SK-MEL-5 (cell line): ENCODE data around the gene XPO5. TPM values are rescaled to one million over a fixed set of nuclear protein-coding genes. Genes with fewer than 3 reads are reported as not detected.
A peak's percentile ranks its signal among the peaks of the same experiment; 100 is the strongest.
"Not testable (repeated sequence)": the region's sequence is repeated elsewhere in the genome, so short reads cannot be mapped to it uniquely, and the experiment has no call there.

Experiments used
- DNase-seq: peaks from one replicate; pipeline ENCODE4 v3.0.0-alpha.2; 2016; ENCODE audit warnings: low read depth, low spot score
- in situ Hi-C: cut with HindIII; loops from 2 replicates; pipeline ENCODE4 v1.10.0; 2016; ENCODE audit warnings: low sequenced_read_pairs, high pct_unique_total_duplicates, low pct_unique_long_range_greater_than_20kb
- total RNA-seq: library from RNA; depleted of rRNA; stranded (reverse); fragments of >200 nt; shearing (Covaris generic); gene quantifications from 2 replicates; pipeline ENCODE4 v1.2.3, GENCODE V29; 2014

XPO5 gene
- total RNA-seq, 1 experiment from 2014 or later = 51.4 TPM

DNA sequence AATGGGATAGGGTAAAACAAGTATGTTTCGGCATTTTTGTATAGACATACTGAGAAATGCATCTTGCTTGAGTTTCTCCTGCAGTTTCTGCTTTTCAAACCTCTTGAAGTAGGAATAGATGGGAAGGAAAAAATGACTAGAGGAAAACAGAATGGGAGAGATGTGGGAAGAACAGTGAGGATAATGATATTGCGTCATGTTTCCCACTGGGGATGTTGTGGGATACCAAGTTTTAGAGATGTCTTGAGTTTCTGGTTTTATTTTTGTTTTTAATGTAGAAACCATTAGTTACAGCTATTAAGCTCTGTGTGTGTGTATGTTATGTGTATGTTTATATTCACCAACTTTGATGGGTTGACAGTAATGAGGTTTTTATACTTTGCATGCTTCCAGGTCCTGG, 24.8 kb upstream of the XPO5 start:
- in situ Hi-C loops = no loop called here
- DNase-seq = no peak

DNA sequence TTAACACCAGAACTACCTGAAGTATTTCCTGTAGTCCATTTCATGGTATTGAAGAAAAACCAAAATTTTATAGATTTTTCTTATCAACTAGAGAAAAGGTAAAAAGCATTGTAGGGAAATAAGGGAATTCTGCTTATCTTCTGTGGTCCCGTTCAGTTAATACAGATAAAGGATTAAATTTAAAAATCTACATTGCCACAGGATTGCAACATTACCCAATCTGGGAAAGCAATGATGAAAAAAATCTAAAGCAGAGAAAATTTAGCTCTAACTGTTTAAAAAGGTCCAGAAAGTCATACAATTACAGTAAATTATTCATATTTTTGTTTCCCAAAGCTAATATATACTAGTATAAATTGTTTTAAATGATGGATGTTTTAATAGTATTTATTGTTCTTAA, 18.1 kb upstream of the XPO5 start:
- in situ Hi-C loops = no loop called here
- DNase-seq = no peak

DNA sequence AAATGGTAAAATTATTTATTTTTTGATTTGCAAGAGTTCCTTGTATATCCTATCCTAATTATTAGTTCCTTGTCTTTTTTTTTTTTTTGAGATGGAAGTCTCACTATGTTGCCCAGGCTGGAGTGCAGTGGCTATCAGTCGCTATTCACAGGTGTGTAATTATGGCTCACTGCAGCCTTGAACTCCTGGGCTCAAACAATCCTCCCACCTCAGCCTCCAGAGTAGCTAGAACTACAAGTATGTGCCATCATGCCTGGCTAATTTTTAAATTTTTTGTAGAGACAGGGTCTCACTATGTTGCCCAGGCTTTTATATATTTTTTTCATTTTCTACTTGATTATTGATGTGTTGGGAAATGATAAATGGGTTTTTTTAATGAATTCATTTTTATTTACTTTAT, 13.7 kb upstream of the XPO5 start:
- in situ Hi-C loops, DNase-seq: not testable (repeated sequence)

DNA sequence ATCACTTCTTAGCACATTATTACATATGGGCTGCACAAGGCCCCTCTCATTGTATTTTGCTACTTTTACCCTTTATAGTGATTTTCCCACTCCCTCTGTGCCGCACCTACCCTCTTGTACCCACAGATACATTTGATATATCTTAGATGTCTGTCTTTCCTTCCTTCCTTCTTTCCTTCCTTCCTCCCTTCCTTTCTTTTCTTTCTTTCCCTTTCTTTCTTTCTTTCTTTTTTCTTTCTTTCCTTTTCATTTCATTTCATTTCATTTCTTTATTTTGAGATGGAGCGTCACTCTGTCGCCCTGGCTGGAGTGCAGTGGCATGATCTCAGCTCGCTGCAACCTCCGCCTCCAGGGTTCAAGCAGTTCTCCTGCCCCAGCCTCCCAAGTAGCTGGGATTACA, 12.4 kb upstream of the XPO5 start:
- in situ Hi-C loops = no loop called here

DNA sequence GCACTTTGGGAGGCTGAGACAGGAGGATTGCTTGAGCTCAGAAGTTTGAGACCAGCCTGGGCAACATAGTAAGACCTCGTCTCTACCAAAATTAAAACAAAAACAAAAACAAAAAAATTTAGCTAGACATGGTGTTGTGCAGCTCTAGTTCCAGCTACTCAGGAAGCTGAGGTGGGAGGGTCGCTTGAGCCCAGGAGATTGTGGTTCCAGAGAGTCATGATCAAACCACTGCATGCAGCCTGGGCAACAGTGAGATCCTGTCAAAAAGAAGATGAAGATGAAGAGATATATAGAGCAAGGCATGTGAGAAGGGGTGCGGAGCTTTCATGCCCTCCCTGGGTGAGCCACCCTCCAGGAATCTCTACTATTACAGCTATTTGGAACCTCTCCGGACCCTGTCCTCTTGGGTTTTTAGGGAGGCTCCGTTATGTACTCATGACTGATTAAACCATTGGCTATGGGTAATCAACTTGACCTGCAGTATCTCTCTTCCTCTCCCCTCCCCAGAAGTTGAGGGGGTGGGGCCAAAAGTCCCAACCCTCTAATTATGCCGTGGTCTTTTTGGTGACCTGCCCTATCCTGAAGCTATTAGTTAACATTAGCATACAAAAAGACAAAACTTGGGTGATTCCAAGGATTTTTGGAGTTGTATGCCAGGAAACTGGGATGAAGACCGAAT, 9.2 kb upstream of the XPO5 start:
- no peak for DNase-seq
- in situ Hi-C loops = no loop called here

More for the DNA sequence above, 12.4 kb upstream of the XPO5 start:
- DNase-seq = no peak

DNA sequence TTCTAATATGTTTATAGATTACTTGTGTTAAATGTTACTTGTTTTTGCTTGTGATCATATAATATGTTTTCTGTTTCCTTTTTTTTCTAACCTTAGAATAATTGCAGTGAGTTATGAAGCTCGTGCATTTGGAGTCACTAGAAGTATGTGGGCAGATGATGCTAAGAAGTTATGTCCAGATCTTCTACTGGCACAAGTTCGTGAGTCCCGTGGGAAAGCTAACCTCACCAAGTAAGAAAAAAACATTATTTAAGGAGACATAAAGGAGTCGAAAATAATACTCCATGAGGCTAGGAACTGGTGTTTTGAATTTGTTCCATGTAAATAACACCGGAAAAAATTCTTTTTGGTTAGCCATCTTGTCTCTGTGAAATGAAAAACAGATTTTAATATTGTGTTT, 7.1 kb upstream of the XPO5 start:
- in situ Hi-C loops = no loop called here
- no peak for DNase-seq

DNA sequence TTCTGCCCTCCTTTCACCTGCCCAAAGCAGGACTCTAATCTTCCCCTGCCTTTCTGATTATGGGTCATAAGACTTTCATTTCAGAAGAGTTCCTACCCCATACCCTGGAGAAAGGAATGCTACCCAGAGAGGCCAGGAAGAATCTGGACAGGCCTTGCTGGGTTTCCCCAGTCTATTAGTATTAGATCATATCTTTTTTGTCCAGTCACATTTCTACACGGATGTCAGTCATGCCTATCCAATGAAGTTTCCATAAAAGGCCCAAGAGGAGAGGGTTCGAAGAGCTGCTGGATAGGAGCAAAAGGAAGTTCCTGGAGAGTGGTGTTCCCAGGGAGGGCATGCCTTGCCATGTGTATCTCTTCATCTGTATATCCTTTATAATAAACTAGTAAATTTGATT, 3.3 kb upstream of the XPO5 start:
- in situ Hi-C loops = no loop called here
- no peak for DNase-seq

DNA sequence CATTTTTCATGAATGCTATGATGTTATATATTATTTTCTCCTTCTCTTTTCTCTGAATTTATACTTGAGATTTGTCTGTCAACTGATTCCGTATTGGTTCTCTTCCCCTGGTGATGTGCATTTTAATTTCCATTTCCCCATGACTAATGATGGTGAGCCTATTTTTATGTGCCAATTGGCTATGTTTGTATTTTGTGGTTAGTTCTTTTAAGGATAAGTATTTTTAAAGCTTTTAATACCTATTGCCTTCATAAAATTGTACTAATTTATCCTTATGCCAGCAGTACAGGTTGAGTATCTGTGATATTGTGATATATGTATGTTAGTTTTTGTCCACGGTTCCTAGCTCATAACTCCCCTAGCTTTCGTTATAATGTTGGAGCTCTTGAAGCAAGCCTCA, 2.9 kb upstream of the XPO5 start:
- DNase-seq = no peak
- in situ Hi-C loops = no loop called here

DNA sequence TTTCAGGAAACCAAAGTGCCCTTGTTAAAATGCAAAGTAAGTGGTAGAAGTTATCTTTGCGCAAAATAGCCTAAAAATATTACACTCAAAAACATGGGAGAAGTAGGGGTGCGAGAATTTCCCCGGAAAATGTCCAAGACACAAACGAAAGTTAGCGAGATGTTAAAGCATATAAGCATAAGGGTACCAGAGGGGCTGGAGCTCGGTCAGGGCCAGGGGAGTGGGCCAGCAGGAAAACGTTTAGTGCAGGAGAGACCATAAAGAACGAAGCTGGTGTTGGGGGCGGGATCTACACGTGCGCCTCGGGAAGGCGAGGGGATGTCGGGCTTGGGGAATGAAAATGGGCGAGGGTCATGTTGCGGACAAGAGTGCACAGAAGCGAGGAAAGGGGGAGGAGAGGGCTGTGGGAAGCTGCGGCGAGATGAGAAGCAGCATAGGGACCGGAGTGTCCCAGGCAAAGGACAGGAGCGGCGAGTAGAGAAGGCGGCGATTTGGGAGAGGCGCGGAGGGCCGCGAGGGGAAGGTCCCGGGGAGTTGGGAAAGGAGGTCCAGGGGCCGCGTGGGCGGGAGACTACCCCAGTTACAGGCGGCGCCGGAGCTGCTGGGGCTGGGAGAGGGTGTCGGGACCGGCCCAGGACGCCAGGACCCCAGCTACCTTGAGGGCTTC, 600 bp downstream of the XPO5 start:
- in situ Hi-C loops = no loop called here
- peak; percentile 5 for DNase-seq

DNA sequence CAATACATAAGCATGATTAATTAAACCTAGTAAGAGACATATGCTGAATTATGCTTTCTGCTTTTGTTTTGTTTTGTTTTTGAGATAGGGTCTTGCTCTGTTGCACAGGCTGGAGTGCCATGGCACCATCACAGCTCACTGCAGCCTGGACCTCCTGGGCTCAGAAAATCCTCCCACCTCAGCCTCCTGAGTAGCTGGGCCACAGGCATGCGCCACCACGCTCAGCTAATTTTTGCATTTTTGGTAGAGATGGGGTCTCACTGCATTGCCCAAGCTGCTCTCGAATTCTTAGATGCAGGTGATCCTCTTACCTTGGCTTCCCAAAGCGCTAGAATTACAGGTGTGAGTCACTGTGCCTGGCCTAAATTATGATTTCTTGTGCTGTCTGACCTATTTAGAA, 3.8 kb downstream of the XPO5 start:
- DNase-seq = no peak
- in situ Hi-C loops = no loop called here

DNA sequence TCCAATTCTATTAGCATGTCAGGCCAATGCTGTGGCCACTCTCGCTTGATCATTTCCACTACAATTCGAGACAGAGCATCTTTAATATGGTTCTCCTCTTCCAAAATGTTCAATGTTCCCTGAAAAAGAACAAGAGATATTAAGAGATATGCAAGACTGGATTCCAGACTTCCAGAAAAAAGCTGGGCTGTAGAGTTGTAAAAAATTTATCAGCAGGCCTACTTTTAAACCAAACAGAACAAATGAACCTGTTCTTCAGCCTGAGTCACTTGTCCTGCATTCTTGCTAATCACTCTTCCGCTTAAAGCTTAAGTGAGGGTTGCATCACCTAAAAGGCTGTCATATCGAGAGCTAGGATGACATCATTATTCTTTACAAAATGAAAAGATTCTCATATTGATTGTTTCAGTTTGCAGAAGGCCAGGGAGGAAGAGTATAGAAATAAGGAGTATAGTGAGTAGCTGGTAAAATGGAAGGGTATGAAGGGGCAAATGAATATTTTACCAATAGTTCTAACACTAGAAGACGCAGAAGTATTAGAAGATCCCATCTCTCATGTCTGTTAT, 4.9 kb downstream of the XPO5 start:
- in situ Hi-C loops = no loop called here
- DNase-seq = no peak

DNA sequence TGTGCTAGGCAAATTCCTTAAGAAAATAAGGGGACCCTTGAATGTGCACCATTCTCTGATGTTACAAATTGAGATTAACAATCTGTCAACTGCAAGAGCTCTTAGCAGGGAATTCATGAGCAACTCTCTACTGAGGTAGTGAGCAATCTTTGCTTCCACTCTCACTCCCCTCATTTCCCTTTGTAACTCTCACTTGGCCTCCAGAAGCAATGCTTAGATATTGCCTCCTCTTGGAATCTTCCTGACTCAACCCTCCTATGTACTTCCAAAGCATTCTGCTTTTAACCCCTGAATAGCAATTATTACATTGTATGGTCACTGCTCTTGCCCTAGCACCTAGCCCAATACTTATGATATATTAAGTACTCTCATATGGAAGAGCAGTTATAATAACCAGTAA, 16.5 kb downstream of the XPO5 start:
- in situ Hi-C loops = no loop called here
- DNase-seq = no peak

DNA sequence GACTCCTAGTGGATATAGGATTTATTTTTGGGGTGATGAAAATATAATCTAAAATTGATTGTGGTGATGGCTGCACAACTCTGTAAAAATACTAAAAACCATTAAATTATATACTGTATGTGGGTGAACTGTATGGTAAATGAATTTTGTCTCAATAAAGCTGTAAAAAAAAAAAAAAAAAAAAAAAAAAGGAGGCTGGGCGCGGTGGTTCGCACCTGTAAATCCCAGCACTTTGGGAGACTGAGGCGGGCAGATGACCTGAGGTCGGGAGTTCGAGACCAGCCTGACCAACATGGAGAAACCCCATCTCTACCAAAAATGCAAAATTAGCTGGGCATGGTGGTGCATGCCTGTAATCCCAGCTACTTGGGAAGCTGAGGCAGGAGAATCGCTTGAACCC, 18.2 kb downstream of the XPO5 start:
- in situ Hi-C loops, DNase-seq: not testable (repeated sequence)

DNA sequence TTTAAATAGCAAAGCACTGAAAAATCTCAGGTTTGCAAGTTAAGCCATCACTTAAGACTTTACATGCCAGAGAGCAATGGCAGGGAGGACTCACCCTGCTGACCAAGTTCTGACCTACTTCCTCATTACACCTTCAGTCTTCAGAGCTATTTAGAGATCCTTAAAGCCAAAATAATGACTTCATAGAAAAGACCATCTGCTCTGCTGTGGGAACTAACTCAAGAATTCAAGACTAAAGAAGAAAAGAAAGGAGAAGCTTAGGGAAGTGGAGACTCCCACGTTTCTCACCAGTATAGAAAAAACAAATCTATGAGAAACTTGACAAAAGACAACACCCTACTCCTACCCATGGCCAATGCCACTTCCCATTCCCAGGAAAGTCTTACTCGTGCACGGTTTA, 28.6 kb downstream of the XPO5 start:
- DNase-seq = no peak
- in situ Hi-C loops = no loop called here

DNA sequence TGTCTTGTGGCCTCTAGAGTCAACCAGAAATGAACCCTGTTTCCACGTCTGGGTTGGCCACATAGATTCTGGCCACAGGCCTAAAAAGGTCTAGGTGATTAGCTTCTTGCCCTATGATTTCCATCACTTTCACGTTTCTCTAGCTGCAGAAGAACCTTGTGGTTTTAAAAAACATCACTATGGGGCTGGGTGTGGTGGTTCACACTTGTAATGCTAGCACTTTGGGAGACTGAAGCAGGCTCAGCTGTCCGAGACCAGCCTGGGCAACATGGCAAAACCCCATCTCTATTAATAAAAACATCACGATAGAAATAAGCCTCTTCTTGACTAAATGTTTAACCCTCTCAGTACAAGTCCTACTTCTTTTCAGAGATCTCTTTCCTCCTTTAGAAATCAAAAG, 31.4 kb downstream of the XPO5 start:
- in situ Hi-C loops = no loop called here

DNA sequence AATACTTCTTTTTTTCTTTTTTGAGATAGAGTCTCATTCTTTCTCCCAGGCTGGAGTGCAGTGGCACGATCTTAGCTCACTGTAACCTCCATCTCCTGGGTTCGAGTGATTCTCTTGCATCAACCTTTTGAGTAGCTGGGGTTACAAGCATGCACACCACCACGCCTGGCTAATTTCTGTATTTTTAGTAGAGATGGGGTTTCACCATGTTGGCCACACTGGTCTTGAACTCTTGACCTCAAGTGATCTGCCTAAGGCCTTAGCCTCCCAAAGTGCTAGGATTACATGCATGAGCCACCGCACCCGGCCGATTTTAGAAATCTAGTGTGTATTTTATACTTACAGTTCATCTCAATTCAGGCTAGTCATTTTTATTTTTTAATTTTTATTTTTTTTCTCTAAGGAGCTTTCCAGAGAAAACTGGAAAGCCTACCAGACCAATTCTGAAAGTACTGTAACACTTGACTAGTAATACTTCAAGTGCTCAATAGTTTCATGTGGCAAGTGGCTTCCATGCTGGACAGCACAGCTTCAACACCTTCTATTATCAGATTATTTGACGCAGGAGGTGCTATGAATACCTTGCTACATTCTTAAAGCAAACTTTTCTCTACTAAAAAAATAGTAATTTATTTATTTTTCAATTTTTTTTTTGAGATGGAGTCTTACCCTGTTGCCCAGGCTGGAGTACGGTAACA, 33.9 kb downstream of the XPO5 start:
- in situ Hi-C loops = no loop called here
- DNase-seq = no peak

More for the DNA sequence above, 31.4 kb downstream of the XPO5 start:
- no peak for DNase-seq

DNA sequence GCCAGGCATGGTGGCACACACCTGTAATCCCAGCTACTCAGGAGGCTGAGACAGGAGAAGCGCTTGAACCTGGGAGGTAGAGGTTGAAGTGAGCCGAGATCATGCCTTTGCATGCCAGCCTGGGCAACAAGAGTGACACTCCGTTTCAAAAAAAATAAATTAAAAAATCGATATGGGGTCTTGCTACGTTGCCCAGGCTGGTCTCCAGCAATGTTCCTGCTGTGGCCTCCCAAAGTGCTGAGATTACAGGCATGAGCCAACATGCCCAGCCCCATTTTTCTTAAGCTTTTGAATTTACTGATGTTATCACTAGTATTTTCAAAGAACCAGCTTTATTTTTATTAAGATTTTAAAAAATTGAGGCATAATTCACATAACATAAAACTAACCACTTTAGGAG, 35.3 kb downstream of the XPO5 start:
- in situ Hi-C loops = no loop called here
- no peak for DNase-seq

DNA sequence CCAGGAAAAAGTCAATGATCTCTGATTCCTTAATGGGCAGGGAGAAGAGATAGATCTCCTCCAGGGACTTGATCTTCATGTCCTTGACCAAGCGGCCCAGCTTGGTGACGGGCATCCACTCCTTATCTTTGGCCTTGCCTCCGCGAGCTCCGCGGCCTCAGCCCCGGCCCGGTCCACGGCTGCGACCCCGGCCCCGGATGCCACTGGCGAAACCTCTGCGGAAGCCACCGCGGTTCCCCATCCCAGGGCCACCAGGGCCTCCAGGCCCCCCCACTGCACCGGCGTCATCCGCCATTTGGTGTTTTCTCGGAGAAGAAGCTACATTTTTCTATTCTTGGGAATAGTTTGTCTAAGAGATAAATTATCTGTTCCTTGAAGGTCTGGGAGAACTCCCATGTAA, 36.4 kb downstream of the XPO5 start:
- DNase-seq, in situ Hi-C loops: not testable (repeated sequence)

DNA sequence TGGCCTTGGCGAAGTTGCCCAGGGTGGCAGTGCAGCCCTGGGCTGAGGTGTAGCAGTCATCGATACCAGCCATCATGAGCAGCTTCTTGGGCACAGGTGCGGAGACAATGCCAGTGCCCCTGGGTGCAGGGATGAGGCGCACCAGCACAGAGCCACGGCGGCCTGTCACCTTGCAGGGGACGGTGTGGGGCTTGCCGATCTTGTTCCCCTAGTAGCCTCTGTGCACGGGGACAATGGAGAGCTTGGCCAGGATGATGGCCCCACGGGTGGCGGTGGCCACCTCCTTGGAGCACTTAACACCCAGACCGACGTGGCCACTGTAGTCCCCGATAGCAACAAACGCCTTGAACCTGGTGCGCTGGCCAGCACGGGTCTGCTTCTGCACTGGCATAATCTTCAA, 36.9 kb downstream of the XPO5 start:
- in situ Hi-C loops, DNase-seq: not testable (repeated sequence)
